GM12878 (cell line): ENCODE results near the gene TXNDC5. TPM values are rescaled to one million over a fixed set of nuclear protein-coding genes. Genes with fewer than 3 reads are reported as not detected.
A peak's percentile ranks its signal among the peaks of the same experiment; 100 is the strongest.

ENCODE experiments used
- ATAC-seq: fragments of 200-7000 bp; cut with Tn5 transposase; 3 replicates; pipeline ENCODE4 v1.9.1; 2020; ENCODE audit warnings: mild to moderate bottlenecking, moderate library complexity
- BruUV-seq: library from RNA; stranded (reverse); fragments of 400-500 nt; replicated peaks from 2 replicates; lab custom pipeline; 2021; lab: Mats Ljungman, UMichigan
- CTCF ChIA-PET: fragments of 300-600 bp; sonication (Branson Sonifier 250); formaldehyde crosslinking; extraction: SDS; loops from one replicate; lab custom pipeline; 2021; ENCODE audit warnings: inconsistent platforms; lab: Yijun Ruan, JAX
- POLR2A ChIA-PET: fragments of 350-600 bp; formaldehyde crosslinking; extraction: SDS; loops from one replicate; lab custom pipeline; 2021; ENCODE audit warnings: inconsistent platforms; lab: Charles Lee
- RAD21 ChIA-PET: fragments of 300-600 bp; sonication (Branson Sonifier 250); formaldehyde crosslinking; loops from one replicate; lab custom pipeline; 2023; ENCODE audit warnings: antibody characterized with exemption; ENCODE audit not compliant: unreplicated experiment; lab: Charles Lee
- SMC1A ChIA-PET: fragments of 300-600 bp; sonication (Branson Sonifier 250); formaldehyde crosslinking; loops from one replicate; lab custom pipeline; 2023; ENCODE audit not compliant: unreplicated experiment, uncharacterized antibody; lab: Charles Lee
- DNase-seq: peaks from one replicate; pipeline ENCODE4 v3.0.0-alpha.2; 2011; ENCODE audit warnings: low read depth, low spot score
- FAIRE-seq: peaks from 3 replicates; lab custom pipeline; 2011; peaks lifted over from hg19 to GRCh38; lab: Jason Lieb, UNC
- H2AFZ ChIP-seq: 2 replicates; pipeline ENCODE4 v1.6.0; 2011; ENCODE audit warnings: low read depth, low read length, control low read depth; ENCODE audit not compliant: control insufficient read depth
- H3K27ac ChIP-seq: 2 replicates; pipeline ENCODE4 v1.5.1; 2011; ENCODE audit warnings: control low read depth; ENCODE audit not compliant: control insufficient read depth, insufficient read depth
- H3K27me3 ChIP-seq, 2 experiments: replicated peaks in 1 of 2; 2 replicates each; pipeline versions ENCODE4 v1.6.0 to v1.6.1; 2011; ENCODE audit warnings: low read length in 1 of 2; ENCODE audit not compliant: control insufficient read depth in 2 of 2, insufficient read depth in 2 of 2
- H3K36me3 ChIP-seq, 2 experiments: 2 replicates each; pipeline ENCODE4 v1.5.1; 2011; ENCODE audit warnings: low read length in 1 of 2; ENCODE audit not compliant: control insufficient read depth in 2 of 2, insufficient read depth in 2 of 2
- H3K4me1 ChIP-seq: 2 replicates; pipeline ENCODE4 v1.6.1; 2011; ENCODE audit warnings: mild to moderate bottlenecking, low read length, moderate library complexity, mixed read lengths; ENCODE audit not compliant: control insufficient read depth, insufficient read depth
- H3K4me2 ChIP-seq: 2 replicates; pipeline ENCODE4 v1.6.0; 2011; ENCODE audit warnings: control low read depth; ENCODE audit not compliant: control insufficient read depth, insufficient read depth
- H3K4me3 ChIP-seq: fragments of 200-600 bp; sonication (generic); 2 replicates; pipeline ENCODE4 v1.5.1; 2016
- H3K79me2 ChIP-seq: 2 replicates; pipeline ENCODE4 v1.6.0; 2011; ENCODE audit warnings: low read length; ENCODE audit not compliant: control insufficient read depth, insufficient read depth
- H3K9ac ChIP-seq: 2 replicates; pipeline ENCODE4 v1.8.0; 2011; ENCODE audit warnings: low read length, control low read depth, mixed read lengths; ENCODE audit not compliant: control insufficient read depth, insufficient read depth
- H3K9me3 ChIP-seq: replicated peaks from 3 replicates; pipeline ENCODE4 v1.5.1; 2011; ENCODE audit warnings: mild to moderate bottlenecking, low read length; ENCODE audit not compliant: control insufficient read depth, insufficient read depth
- H4K20me1 ChIP-seq: 2 replicates; pipeline ENCODE4 v1.6.0; 2011; ENCODE audit not compliant: control insufficient read depth, insufficient read depth
- EZH2 ChIP-seq: IDR thresholded peaks from 2 replicates; pipeline ENCODE4 v1.6.1; 2012; ENCODE audit warnings: low read depth, mild to moderate bottlenecking, control low read depth, inconsistent platforms, low read length, borderline replicate concordance; ENCODE audit not compliant: control insufficient read depth
- NFIC ChIP-seq: IDR thresholded peaks from 2 replicates; pipeline ENCODE4 v1.6.1; 2012; ENCODE audit warnings: low read depth, mild to moderate bottlenecking, inconsistent platforms, low read length, moderate library complexity
- NR2C1 ChIP-seq: fragments of 450-650 bp; IDR thresholded peaks from 2 replicates; pipeline ENCODE4 v1.6.1; 2017; ENCODE audit warnings: antibody characterized with exemption, mild to moderate bottlenecking, moderate library complexity
- PAX8 ChIP-seq: fragments of 450-650 bp; IDR thresholded peaks from 2 replicates; pipeline ENCODE4 v1.6.1; 2017; ENCODE audit warnings: mild to moderate bottlenecking, moderate library complexity
- POLR2A ChIP-seq: IDR thresholded peaks from 2 replicates; pipeline ENCODE4 v1.6.1; 2011; ENCODE audit warnings: low read depth, mild to moderate bottlenecking, low read length
- POLR2AphosphoS5 ChIP-seq: IDR thresholded peaks from 2 replicates; pipeline ENCODE4 v1.6.1; 2011; ENCODE audit warnings: mild to moderate bottlenecking, low read length, inconsistent platforms
- RAD51 ChIP-seq: fragments of 450-650 bp; IDR thresholded peaks from 2 replicates; pipeline ENCODE4 v1.6.1; 2016; ENCODE audit warnings: moderate library complexity, mild to moderate bottlenecking, inconsistent platforms
- RBBP5 ChIP-seq: fragments of 200-600 bp; sonication (generic); conservative IDR thresholded peaks from 2 replicates; pipeline ENCODE4 v1.6.1; 2016
- WGBS: methylation state at CpG from one replicate; pipeline ENCODE4 v1.1.6; 2016; ENCODE audit warnings: low lambda C conversion rate; ENCODE audit not compliant: insufficient replicate concordance, insufficient coverage; ENCODE audit errors: missing lambda C conversion rate; 5-methylcytosine and 5-hydroxymethylcytosine counted together
- in situ Hi-C: fragments of 300-500 bp; cut with MboI; formaldehyde crosslinking; loops from 9 replicates; pipeline ENCODE4 v1.14.3; 2018; ENCODE audit warnings: mixed read lengths
- intact Hi-C: fragments of 100-400 bp; cut with micrococcal nuclease; formaldehyde crosslinking; loops from one replicate; pipeline ENCODE4 v1.14.2; 2022; ENCODE audit not compliant: unreplicated experiment
- polyA plus RNA-seq, 11 experiments: library from polyadenylated mRNA; depleted of rRNA in 4 of 11; unstranded in 6 of 11; stranded (reverse) in 5 of 11; fragments of >200 nt; fragmentation: Nextera tagmentation in 4 of 11; fragmentation: Illumina TruSeq in 1 of 11; extraction: Ambion mirVana in 4 of 11; extraction: Trizol in 1 of 11; gene quantifications; 1 replicate in 1 of 11; 2 replicates in 10 of 11; pipeline versions ENCODE4 v1.2.1 to v1.2.3, GENCODE V29; 2011 to 2016; ENCODE audit warnings: inconsistent platforms in 2 of 11, missing spikeins in 2 of 11, low read depth in 1 of 11
- total RNA-seq, 4 experiments: library from RNA; depleted of rRNA in 3 of 4; stranded (reverse); fragments of >200 nt in 3 of 4; fragmentation: Illumina TruSeq in 1 of 4; extraction: Trizol in 1 of 4; gene quantifications; 2 replicates each; pipeline versions ENCODE4 v1.2.1 to v1.2.3, GENCODE V29; 2013 to 2021
- TF ChIP-seq, protein P1 (sequence below): fragments of 450-650 bp; IDR thresholded peaks from 2 replicates; pipeline ENCODE4 v1.6.1; 2016; ENCODE audit warnings: mild to moderate bottlenecking
- TF ChIP-seq, protein P2 (sequence below): fragments of 450-650 bp; IDR thresholded peaks from 2 replicates; pipeline ENCODE4 v1.6.1; 2017; ENCODE audit warnings: borderline replicate concordance
- TF ChIP-seq, protein P3 (sequence below): fragments of 450-650 bp; IDR thresholded peaks from 2 replicates; pipeline ENCODE4 v1.6.1; 2017; ENCODE audit warnings: low read depth, mild to moderate bottlenecking, moderate library complexity
- TF ChIP-seq, protein P4 (sequence below): IDR thresholded peaks from 2 replicates; pipeline ENCODE4 v1.6.1; 2012; ENCODE audit warnings: low read depth, low read length, improper control_type of control experiment

Gene TXNDC5
- total and polyA plus RNA-seq, 10 of the 15 experiments (the other 5 are each of a cell fraction or from before 2014, with no cell fraction given) = 7.2 to 181 (median 132) TPM

DNA sequence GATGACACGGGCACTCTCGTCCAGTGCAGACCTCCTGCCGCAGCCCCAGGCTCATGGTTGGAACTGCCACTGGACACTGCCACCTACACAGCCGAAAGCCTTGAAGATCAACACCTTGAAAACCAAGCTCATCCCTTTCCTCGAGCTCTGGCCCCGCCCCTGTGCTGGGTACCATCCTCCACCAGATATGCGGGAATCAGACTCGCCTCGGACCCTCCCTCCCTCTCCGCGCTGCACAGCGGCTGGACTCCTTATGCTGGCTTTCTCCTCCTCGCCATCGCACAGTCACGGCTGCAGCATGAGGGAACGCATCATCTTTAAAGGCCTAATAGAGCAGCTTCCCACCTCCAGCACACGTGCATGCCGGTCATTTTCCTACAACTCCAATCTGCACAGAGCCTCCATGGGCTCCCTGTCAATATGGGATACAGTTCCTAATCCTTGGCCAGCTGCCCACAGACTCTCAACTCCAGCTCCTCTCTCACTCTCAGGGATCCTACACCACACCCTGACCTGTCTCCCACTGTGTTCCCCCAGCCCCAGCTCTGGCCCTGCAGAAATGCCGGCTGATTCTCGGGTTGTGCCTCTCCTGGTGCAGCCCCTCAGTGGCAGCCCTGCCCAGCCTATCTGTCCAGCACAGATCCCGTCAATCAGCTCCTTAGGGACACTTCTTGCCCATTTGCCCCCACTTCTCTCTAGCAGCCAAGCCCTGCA, 23.2 kb downstream of the TXNDC5 start:
- RAD21 ChIA-PET = no interaction called here

More for the DNA sequence above, 23.2 kb downstream of the TXNDC5 start:
- ChIA-PET SMC1A (no interaction called here), CTCF (interaction anchor here (0.8 kb wide), 1 partner anchor 22 kb away, joined by 3 read pairs; no protein-coding TSS in a partner anchor), POLR2A (no interaction called here)
- in situ Hi-C loops (no loop called here), intact Hi-C loops (no loop called here)
- no peaks in the 10 kb centered on the region for H3K27me3 ChIP-seq
- H3K36me3 ChIP-seq = peaks cover 24 to 52% of the 10 kb centered on the region in 2 experiments
- FAIRE-seq (no peak), DNase-seq (no peak), ATAC-seq (no peak)
- H3K4me3 ChIP-seq = no peak overlapping the region
- H3K4me2 ChIP-seq = no peak overlapping the region
- no peaks in the 10 kb centered on the region for H4K20me1 ChIP-seq
- H3K27ac ChIP-seq = no peak overlapping the region
- WGBS = 90% methylated on average over 18 of the region's 21 CpGs
- H3K4me1 ChIP-seq = no peaks in the 10 kb centered on the region
- no peak overlapping the region for H2AFZ ChIP-seq
- TF ChIP-seq, protein P1, sequence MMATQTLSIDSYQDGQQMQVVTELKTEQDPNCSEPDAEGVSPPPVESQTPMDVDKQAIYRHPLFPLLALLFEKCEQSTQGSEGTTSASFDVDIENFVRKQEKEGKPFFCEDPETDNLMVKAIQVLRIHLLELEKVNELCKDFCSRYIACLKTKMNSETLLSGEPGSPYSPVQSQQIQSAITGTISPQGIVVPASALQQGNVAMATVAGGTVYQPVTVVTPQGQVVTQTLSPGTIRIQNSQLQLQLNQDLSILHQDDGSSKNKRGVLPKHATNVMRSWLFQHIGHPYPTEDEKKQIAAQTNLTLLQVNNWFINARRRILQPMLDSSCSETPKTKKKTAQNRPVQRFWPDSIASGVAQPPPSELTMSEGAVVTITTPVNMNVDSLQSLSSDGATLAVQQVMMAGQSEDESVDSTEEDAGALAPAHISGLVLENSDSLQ = no peak
- TF ChIP-seq POLR2A = peak; percentile 73
- no peak for TF ChIP-seq RAD51
- no peak for TF ChIP-seq RBBP5
- TF ChIP-seq PAX8 = no peak
- TF ChIP-seq, protein P2, sequence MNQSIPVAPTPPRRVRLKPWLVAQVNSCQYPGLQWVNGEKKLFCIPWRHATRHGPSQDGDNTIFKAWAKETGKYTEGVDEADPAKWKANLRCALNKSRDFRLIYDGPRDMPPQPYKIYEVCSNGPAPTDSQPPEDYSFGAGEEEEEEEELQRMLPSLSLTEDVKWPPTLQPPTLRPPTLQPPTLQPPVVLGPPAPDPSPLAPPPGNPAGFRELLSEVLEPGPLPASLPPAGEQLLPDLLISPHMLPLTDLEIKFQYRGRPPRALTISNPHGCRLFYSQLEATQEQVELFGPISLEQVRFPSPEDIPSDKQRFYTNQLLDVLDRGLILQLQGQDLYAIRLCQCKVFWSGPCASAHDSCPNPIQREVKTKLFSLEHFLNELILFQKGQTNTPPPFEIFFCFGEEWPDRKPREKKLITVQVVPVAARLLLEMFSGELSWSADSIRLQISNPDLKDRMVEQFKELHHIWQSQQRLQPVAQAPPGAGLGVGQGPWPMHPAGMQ = no peak
- TF ChIP-seq, protein P3, sequence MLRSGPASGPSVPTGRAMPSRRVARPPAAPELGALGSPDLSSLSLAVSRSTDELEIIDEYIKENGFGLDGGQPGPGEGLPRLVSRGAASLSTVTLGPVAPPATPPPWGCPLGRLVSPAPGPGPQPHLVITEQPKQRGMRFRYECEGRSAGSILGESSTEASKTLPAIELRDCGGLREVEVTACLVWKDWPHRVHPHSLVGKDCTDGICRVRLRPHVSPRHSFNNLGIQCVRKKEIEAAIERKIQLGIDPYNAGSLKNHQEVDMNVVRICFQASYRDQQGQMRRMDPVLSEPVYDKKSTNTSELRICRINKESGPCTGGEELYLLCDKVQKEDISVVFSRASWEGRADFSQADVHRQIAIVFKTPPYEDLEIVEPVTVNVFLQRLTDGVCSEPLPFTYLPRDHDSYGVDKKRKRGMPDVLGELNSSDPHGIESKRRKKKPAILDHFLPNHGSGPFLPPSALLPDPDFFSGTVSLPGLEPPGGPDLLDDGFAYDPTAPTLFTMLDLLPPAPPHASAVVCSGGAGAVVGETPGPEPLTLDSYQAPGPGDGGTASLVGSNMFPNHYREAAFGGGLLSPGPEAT = no peak
- TF ChIP-seq EZH2 = no peak
- no peak for TF ChIP-seq NR2C1
- TF ChIP-seq, protein P4, sequence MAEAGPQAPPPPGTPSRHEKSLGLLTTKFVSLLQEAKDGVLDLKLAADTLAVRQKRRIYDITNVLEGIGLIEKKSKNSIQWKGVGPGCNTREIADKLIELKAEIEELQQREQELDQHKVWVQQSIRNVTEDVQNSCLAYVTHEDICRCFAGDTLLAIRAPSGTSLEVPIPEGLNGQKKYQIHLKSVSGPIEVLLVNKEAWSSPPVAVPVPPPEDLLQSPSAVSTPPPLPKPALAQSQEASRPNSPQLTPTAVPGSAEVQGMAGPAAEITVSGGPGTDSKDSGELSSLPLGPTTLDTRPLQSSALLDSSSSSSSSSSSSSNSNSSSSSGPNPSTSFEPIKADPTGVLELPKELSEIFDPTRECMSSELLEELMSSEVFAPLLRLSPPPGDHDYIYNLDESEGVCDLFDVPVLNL = no peak
- no peak for TF ChIP-seq NFIC
- peak; percentile 31; the same call in 1 of the 2 replicates for TF ChIP-seq POLR2AphosphoS5
- H3K79me2 ChIP-seq = no peaks in the 10 kb centered on the region
- no TSS peak for BruUV-seq
- H3K9ac ChIP-seq = no peak overlapping the region
- H3K9me3 ChIP-seq = no peaks in the 10 kb centered on the region
